D721Med (cell line): Measurements from ENCODE around the gene SMG6.

Experiments used
- DNase-seq: peaks from one replicate; pipeline ENCODE4 v3.0.0; 2011; ENCODE audit warnings: low spot score; ENCODE audit not compliant: insufficient read length
- FAIRE-seq: peaks from 2 replicates; lab custom pipeline; 2011; peaks lifted over from hg19 to GRCh38; lab: Jason Lieb, UNC
- CTCF ChIP-seq: IDR thresholded peaks from 2 replicates; pipeline ENCODE4 v1.5.1; 2012; ENCODE audit warnings: mild to moderate bottlenecking, control low read depth; ENCODE audit not compliant: insufficient read depth; ENCODE audit errors: missing control alignments

Gene SMG6

GRCh38 chr17:2113279-2113622 lies 190.3 kb downstream of the SMG6 start:
- no peak for FAIRE-seq

GRCh38 chr17:2111691-2112090 lies 191.9 kb downstream of the SMG6 start:
- TF ChIP-seq CTCF = no peak
- FAIRE-seq = no peak
- no peak for DNase-seq

More at GRCh38 chr17:2113279-2113622, 190.3 kb downstream of the SMG6 start:
- DNase-seq = no peak
- TF ChIP-seq CTCF = no peak

- no peak for FAIRE-seq
- DNase-seq = no peak
- TF ChIP-seq CTCF = no peak
Measured at GRCh38 chr17:2110436-2110835, 193.1 kb downstream of the SMG6 start.

- no peak for DNase-seq
- FAIRE-seq = no peak
- TF ChIP-seq CTCF = no peak
Measured at GRCh38 chr17:2108170-2108569, 195.4 kb downstream of the SMG6 start.

GRCh38 chr17:2107506-2107905 lies 196.1 kb downstream of the SMG6 start:
- FAIRE-seq = no peak
- DNase-seq = no peak
- no peak for TF ChIP-seq CTCF

- FAIRE-seq = no peak
- TF ChIP-seq CTCF = no peak
Measured at GRCh38 chr17:2107050-2107449, 196.5 kb downstream of the SMG6 start.

GRCh38 chr17:2106308-2106955 lies 197.2 kb downstream of the SMG6 start:
- DNase-seq (no peak), FAIRE-seq (no peak)
- TF ChIP-seq CTCF = no peak

More at GRCh38 chr17:2107050-2107449, 196.5 kb downstream of the SMG6 start:
- no peak for DNase-seq
